HG02798 (cell line): ENCODE measurements around the gene CYTH1.
A peak's percentile ranks its signal among the peaks of the same experiment; 100 is the strongest.
"Not testable (repeated sequence)": the region's sequence is repeated elsewhere in the genome, so short reads cannot be mapped to it uniquely, and the experiment has no call there.

Experiments used
- ATAC-seq: cut with Tn5 transposase; IDR thresholded peaks from one replicate; pipeline ENCODE4 v1.9.1; 2021; ENCODE audit warnings: mild to moderate bottlenecking; ENCODE audit not compliant: unreplicated experiment, poor library complexity

Gene CYTH1

DNA sequence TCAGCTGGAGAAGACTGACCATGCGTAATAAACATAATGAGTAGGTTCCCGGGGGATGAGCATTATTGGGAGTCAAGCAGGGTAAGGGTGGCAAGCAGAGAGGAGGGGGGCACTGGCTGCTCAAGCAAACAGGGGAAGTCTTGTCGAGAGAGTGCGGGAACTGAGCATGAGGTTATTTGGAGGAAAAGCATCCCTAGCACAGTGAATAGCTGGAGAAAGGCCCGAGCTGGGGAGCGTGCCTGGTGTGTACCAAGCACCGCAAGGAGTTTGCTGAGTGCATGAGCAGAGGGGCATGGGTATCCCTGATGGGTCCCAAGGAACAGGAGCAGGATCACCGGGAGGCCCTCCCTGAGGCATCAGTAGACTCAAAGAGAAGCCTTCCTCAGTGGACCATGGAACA lies 17.2 kb downstream of the CYTH1 start:
- no peak for ATAC-seq

DNA sequence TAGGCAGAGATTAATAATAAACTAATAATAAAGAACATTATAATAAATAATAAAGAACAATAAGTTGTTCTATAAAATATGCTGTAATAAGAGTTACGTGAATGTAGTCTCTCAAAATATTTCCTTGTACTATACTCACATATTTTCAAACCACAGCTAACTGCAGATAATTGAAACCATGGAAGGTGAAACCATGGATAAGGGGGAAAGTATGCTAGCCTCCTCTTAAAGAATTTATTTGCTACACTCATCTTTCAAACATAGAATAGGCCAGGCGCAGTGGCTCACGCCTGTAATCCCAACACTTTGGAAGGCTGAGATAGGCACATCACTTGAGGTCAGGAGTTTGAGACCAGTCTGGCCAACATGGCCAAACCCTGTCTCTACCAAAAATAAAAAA lies 18.5 kb downstream of the CYTH1 start:
- no peak for ATAC-seq

DNA sequence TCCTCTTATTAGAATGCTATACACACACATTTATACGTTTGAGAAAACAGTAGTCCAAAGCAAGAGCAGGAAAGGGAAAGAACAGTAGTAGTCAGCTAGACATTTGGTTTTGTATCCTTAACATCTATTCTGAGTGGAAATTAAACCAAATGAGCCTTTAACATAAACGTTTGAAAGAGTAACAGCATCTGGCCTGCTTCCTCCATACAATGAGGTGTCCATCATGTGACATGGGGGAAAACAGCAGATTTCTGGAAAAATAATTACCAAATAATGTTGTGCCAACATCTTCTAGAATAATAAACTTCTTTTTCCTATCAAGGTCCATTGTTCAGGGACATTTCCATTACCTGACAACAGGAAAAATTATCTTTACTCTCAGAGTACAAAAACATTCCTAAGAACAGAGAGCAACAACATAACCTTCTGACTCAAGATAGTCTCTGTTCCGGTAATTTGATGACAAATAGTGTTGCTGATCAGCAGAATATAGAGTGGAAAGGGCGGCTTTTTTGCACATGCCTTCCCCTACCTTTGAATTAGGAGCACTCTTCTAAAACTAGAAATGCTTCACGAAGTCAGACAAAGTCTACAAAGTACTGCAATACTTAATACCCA lies 20.2 kb downstream of the CYTH1 start:
- no peak for ATAC-seq

DNA sequence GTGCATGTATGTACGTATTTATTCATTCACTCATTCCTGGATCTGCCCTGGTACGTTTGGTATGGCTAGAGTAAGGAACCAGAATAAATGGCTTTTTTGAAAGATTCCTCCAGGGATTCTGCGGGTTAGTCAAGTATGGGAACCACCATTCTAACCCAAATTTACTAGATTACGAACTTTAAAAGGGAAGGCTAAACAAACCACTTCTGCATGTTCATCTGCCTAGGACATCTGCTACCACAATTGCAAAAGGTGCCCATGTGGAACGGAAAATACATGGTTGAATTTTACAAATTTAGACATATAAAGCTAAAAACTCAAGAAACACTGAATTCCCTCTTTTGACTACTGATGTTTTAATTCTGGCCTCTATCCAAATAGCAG lies 22.1 kb downstream of the CYTH1 start:
- ATAC-seq = no peak

DNA sequence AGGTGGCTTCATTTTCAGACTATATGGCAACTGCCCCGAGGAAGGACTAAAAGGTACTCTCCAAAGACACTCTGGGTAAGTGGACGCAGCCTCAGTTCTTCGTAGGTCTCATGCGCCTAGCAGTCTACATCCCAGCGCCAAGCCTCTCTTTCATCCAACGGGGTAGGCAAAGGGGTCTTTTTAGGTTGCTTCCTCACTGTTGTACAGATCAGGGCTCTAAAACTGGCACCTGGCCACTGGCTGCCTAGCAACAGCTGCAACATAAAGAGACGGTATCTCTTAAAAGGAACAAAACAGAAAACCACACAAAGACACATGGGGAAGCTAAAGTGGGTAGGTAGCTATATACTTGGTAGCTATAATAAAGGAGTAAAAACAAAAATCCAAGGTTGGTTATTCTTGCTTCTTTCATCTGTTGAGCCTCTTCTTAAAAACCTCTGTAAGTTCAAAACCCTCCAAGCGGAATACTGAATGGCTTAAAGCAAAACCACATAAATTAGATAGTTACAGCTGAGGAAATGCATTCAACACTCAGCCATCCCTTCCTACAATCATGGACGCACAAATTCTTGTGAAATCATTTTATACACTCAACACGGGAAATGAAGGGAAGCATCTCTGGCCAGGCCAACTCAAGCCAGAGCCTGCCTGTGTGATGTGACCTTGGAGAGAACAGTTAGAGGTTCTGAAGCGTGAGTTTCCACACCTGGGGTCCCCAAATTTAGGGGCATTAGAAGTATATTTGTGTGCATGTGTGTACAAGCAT lies 22.7 kb downstream of the CYTH1 start:
- ATAC-seq = no peak

DNA sequence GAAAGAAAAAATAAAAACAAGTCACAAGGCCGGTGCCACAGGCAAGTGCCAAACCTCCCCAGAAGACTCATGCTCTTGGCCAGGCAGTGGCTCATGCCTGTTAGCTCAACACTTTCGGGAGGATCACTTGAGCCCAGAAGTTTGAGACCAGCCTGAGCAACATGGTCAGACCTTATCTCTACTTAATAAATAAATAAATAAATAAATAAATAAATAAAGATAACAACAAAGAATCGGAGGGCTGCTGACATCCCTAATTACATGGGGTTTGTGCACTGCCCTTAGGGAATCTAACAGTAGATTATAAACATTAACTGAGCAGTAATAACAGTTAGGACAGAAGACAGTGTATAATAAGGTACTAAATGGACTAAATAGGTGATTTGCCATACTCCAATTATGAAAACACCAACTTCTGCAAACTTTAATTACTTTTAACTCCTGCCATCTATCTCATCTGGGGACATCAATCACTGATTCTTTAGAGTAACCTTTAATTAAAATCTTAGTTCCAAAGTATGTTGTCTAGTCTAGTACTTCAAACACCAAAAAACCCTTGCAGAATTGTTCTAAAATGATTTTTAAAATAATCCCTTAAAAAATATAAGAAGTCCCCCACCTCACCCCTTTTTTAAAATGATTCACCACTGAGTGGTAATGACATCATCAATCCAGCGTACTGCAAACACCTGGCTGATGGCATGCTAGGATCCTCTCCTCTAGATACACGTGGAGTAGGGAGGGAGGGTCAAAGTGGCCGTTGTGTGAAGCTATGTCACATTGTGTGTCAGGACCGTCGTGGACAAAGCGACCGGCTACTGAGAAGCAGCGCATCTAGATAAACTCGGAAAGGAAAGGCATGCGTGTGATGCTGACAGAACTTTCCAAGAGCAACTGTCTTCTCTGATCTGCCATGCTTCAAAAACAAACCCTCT lies 28.5 kb downstream of the CYTH1 start:
- no peak for ATAC-seq

DNA sequence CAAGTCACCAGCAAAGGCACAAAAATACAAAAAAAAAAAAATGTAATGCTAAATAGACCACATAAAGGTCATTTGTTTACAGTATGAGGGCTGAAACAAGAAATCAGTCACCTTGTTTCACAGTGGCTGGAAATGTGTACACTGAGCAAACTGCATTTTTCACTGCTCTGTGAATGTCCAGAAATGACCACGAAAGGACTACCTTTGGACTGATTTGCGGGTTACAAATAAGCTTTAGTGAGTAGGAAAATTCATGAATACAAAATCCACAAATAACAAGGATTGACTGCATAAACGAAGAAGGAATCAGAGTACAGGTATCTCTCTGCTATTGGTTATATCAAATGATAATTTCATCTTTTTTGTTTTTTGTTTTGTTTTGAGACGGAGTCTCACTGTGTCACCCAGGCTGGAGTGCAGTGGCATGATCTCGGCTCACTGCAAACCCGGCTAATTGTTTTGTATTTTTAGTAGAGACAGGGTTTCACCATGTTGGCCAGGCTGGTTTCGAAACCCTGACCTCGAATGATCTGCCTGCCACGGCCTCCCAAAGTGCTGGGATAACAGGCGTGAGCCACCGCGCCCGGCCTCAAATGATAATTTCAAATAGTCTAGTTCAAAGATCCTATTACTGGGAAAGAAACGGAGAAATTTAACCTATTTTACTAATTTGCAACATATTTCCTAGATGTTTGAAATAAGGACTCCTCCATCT lies 30.5 kb downstream of the CYTH1 start:
- no peak for ATAC-seq

DNA sequence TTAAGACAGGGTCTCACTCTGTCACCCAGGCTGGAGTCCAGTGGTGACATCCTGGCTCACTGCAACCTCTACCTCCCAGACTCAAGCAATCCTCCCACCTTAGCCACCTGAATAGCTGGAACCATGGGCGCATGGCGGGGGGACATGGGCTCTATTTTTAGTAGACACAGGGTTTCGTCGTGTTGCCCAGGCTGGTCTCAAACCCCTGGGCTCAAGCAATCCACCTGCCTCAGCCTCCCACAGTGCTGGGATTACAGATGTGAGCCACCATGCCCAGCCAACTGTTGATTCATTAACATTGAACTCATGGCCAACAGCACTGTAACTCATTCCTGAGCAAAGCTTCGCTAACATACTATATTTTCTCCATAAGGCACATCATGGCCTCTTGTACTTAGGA lies 31.1 kb downstream of the CYTH1 start:
- ATAC-seq = not testable (repeated sequence)

DNA sequence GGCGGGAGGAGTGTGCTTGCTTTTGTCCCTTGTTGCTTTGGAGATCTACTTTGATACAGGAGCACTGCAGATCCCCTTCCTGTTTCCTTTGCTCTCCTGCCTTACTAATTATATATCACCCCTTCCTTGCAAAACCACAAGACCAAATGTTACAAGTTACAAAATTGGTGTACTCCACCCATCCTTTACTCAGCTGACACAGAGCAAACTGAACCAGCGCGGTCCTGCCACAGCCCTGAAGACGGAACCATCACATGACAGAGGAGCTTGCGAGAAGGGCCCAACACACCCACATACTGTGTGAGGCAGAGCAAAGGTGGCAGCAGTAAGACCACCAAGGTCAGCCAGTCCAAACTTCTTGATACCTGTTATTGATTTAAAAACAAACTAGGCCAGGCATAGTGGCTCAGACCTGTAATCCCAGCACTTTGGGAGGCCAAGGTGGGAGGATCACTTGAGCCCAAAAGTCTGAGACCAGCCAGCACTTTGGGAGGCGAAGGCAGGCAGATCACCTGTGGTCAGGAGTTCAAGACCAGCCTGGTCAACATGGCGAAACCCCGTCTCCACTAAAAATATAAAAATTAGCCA lies 33.2 kb downstream of the CYTH1 start:
- ATAC-seq = peak; percentile 61

DNA sequence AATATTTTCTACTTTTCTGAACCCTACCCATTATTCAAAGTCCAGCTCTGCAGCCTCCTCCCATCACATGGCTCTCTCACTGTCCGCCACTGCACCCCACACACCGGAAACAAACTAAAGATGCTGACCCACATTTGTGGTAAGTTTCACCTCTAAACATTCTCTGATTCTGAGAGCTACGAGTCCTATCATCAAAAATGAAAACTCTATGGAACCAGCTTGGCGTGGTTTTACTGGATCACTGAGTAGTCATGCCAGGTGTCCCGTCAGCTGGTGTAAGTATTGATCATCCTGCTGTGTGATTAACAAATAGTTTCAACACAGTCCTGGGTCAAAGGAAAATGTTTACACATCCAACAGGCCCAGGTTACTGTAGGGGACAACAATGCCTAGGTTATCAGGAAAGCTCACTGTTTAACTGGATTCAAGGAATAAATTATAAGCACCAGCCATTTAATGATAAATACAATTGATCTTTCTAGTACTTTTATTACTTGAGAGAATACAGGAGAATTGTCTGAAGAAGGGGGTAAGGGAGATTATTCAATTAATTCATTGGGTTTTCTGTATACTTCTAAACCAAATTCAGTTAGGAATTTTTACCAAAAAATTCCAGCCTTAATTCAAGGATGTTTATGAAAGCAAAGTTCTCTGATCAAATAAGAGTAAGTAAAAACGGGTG lies 33.9 kb downstream of the CYTH1 start:
- ATAC-seq = peak; percentile 54

DNA sequence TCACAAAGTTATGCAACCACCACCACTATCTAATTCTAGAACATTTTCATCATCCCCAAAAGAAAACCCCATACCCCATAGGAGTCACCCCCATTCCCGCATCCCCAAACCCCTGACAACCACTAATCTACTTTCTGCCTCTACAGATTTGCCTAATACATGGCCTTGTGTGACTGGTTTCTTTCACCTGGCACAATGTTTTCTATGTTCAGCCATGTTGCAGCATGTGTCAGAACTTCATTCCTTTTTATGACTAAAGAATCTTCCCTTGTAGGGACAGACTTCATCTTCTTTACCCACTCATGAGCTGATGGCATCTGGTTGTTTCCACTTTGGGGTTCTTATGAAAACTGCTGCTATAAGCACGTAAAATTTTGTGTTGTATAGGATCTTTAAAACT lies 34.6 kb downstream of the CYTH1 start:
- ATAC-seq = no peak

DNA sequence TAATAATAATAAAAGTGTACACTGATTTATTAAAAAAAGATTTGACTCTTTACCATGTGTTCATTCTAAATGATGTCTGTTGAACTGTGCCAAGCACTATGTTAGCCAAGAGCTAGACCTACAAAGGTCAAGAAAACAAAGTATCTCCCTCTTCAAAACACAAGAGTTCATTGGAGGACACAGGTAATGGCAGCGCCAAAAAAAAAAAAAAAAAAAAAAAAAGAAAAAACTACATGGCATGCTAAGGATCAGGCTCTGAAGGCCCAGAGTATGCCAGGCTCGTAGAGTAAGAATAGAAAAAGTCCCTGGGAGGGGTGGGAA lies 35.2 kb downstream of the CYTH1 start:
- ATAC-seq = no peak

DNA sequence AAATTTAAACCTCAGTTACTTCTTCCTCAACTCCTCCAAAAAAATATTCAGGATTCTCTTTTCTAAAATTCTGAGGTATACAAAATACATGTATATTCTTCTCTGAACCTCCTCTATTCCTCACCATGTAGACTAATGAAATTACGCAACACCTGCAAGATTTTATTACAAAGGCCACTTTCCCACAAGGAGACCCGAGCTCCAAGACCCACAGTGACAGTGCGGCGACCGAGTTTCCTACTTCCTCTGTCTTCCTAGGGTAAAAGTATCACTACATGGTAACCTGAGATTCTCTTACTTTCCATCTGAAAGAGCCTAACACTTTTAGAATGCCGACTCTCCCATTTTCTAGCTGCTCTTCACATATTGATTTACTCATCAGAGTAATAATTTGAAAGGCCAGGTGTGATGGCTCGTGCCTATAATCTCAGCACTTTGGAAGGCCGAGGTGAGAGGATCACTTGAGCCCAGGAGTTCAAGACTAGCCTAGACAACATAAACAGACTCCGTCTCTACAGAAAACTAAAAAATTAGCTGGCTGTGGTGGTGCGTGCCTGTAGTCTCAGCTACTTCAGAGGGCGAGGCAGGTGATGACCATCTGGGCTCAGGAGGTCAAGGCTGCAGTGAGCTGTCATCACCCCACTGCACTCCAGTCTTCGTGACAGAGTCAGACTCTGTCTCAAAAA lies 35.7 kb downstream of the CYTH1 start:
- ATAC-seq = no peak

DNA sequence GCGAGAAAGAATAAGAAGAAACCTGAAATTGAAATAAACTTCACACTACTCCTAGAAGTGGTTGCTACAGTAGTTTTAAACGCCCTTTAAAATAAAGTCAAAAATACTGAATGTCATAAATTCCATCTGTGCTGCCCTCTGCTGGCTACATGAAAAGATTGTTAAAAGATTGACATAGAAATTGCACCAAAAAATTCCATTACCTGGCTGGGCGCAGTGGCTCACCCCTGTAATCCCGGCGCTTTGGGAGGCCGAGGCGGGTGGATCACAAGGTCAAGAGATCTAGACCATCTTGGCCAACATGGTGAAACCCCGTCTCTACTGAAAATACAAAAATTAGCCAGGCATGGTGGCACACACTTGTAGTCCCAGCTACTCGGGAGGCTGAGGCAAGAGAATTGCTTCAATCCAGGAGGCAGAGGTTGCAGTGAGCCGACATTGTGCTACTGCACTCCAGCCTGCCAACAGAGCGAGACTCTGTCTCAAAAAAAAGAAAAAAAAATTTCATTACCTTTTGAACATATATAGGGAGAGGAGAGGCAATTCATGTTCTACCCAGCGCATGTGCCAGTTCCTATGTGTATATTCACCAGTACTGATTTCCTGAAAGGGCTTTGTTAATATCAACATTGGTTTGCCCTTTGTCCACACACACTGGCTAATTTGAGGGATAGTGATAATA lies 36.5 kb downstream of the CYTH1 start:
- no peak for ATAC-seq

DNA sequence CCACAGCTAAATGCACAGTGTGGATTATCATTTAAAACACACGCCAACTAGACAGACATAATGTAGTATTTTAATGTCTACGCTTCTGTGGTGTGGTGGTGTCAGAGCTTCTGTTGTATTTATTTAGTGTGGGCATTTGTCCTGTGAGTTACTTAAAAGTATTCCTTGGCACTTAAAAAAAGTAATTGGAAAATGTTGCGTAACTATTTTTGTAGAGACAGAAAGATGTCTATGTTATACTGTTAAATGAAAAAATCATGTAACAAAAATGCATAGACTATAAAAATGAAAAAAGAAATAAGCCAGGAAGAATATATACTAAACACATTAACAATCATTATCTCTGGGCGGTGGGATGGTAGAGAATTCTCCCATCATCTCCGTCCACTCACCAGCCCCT lies 39.2 kb downstream of the CYTH1 start:
- ATAC-seq = no peak

DNA sequence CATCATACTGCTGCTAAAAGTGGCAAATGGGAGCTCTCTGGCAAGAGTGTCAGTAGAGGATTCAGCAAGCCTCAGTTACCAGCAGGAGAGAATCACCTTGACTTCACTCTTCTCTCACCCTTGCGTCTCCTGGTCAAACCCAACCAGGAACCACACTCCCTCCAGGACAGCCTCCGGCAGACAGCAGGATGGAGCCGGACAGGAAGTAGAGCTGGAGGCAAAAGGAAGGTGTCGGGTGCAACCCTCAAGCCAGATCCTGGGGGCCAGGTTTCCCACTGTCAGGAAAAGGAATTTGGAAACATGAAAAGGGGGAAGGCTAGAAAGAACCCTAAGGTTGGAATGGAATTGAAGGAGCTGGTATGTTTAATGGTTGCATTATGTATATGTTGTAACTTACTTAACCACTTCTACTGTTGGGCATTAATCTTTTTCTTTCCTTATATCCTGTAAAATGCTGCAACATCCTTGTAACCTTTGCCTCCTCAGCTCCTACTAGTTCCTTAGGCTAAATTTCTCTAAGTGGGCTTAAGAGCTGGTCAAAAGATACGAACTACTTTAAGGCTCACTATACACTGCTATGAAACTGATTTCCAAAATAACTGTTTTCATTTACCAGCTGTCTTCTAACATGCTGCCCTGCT lies 40.3 kb downstream of the CYTH1 start:
- ATAC-seq = no peak

DNA sequence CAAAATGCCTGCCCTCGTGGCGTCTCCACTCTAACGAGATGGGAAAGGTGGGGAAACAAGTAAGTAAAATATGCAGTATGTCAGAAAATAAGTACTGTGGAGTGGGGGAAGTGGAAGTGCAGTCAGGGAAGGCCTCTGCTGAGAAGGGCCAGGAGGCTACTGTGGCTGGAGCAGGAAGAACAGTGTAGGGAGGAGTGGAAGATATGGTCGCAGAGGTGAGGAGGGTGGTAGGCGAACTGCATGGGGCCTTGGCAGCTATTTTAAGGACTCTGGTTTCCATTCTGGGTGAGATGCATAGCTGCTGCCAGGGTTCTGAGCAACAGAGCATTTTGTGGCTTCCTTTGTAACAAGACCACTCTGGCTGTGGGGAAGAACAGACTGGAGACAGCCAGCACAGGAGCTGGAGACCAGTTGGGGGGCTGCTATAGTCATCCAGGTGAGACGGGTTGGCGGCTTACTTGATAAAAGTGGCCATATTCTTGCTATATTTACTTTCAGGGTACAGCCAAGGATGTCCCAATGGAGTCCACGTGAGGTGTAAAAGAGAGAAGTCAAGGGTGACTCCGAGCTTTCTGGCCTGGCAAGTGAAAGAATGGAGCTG lies 42.6 kb downstream of the CYTH1 start:
- no peak for ATAC-seq

DNA sequence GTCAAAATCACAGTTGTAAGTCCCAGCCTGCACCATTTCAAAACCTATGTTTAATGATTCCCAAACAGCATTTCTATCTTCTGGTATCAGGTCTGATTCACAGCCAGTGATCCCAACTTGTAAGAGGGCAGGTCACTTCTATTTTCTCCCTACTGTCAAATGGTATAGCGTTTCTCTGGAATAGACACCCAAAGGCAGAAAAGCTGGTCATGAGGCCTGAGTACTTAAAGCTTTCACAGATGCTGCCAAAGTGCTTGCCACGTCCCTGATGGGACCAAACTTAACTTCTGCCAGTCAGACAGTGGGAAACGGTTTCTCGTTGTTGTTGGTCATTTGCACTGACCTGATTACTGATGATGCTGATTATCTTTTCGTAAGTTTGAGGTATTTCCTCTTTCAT lies 43.4 kb downstream of the CYTH1 start:
- ATAC-seq = no peak
